ENCODE results near the gene CLEC4D.
"Not testable (repeated sequence)": the region's sequence is repeated elsewhere in the genome, so short reads cannot be mapped to it uniquely, and the experiment has no call there.

CLEC4D gene

GRCh38 chr12:8537820-8538219, 24.5 kb downstream of the CLEC4D start:
- not testable (repeated sequence) for DNase-seq

GRCh38 chr12:8540831-8541230, 27.5 kb downstream of the CLEC4D start, which contains the start of gene CLEC4E:
CLEC4E (minus strand) TSS chr12:8540905; CDS start chr12:8540797, 108 bp downstream.
- not testable (repeated sequence) for DNase-seq

- no peak for DNase-seq
These were observed 28.3 kb downstream of the CLEC4D start for GRCh38 chr12:8541562-8541961.

- DNase-seq = peak; percentile 3
These were observed 31.0 kb downstream of the CLEC4D start for GRCh38 chr12:8544295-8544694.

GRCh38 chr12:8546591-8546990, 33.3 kb downstream of the CLEC4D start:
- DNase-seq = no peak

- no peak for DNase-seq
These were observed 34.3 kb downstream of the CLEC4D start for GRCh38 chr12:8547645-8548044.

GRCh38 chr12:8548192-8548591, 34.9 kb downstream of the CLEC4D start:
- no peak for DNase-seq

GRCh38 chr12:8549381-8549780, 36.1 kb downstream of the CLEC4D start:
- no peak for DNase-seq

GRCh38 chr12:8553088-8553627, 39.9 kb downstream of the CLEC4D start:
- DNase-seq = no peak

GRCh38 chr12:8554451-8555195, 41.3 kb downstream of the CLEC4D start:
- DNase-seq = no peak

- no peak for DNase-seq
These were observed 43.3 kb downstream of the CLEC4D start for GRCh38 chr12:8556531-8557097.

- DNase-seq = no peak
These were observed 46.4 kb downstream of the CLEC4D start for GRCh38 chr12:8559676-8560075.

GRCh38 chr12:8561011-8561410, 47.7 kb downstream of the CLEC4D start:
- DNase-seq = no peak

- DNase-seq = no peak
These were observed 49.0 kb downstream of the CLEC4D start for GRCh38 chr12:8562310-8562709.

- DNase-seq = no peak
These were observed 50.1 kb downstream of the CLEC4D start for GRCh38 chr12:8563356-8563755.

- DNase-seq = no peak
These were observed 51.4 kb downstream of the CLEC4D start for GRCh38 chr12:8564656-8565055.

GRCh38 chr12:8566052-8566451, 52.7 kb downstream of the CLEC4D start:
- DNase-seq = not testable (repeated sequence)

GRCh38 chr12:8566525-8566924, 53.2 kb downstream of the CLEC4D start:
- no peak for DNase-seq
